Adrenal gland (tissue), 12 donors: ENCODE results near the gene ROBO4. TPM values are rescaled to one million over a fixed set of nuclear protein-coding genes. Genes with fewer than 3 reads are reported as not detected.
A peak's percentile ranks its signal among the peaks of the same experiment; 100 is the strongest.

Source experiments
- DNase-seq, 7 donors: peaks; one replicate each; pipeline ENCODE4 v3.0.0-alpha.2; 2019 to 2020
- H3K27ac ChIP-seq, 5 donors: fragments of 200-600 bp; sonication (generic) in 4 of 5; 1 replicate in 3 of 5; 2 replicates in 2 of 5; pipeline versions ENCODE4 v1.5.1 to v1.8.0; 2016 to 2020; ENCODE audit warnings: mild to moderate bottlenecking in 1 of 5
- H3K27me3 ChIP-seq: fragments of 200-600 bp; 2 replicates; pipeline ENCODE4 v1.8.0; 2021
- H3K36me3 ChIP-seq, 2 donors: fragments of 200-600 bp; replicated peaks in 1 of 2; 1 replicate in 1 of 2; 2 replicates in 1 of 2; pipeline versions ENCODE4 v1.5.1 to v1.8.0; 2018 to 2022
- H3K4me1 ChIP-seq, 2 donors: fragments of 200-600 bp; replicated peaks in 1 of 2; 1 replicate in 1 of 2; 2 replicates in 1 of 2; pipeline versions ENCODE4 v1.5.1 to v1.8.0; 2018 to 2021
- H3K4me3 ChIP-seq, 4 donors: fragments of 200-600 bp; sonication (generic) in 3 of 4; one replicate each; pipeline ENCODE4 v1.5.1; 2016 to 2018
- H3K9me3 ChIP-seq, 3 donors: fragments of 200-600 bp; sonication (generic) in 1 of 3; replicated peaks in 1 of 3; 1 replicate in 2 of 3; 2 replicates in 1 of 3; pipeline versions ENCODE4 v1.5.1 to v1.8.0; 2016 to 2021
- POLR2A ChIP-seq, 2 donors: fragments of 450-650 bp; IDR thresholded peaks; one replicate each; pipeline ENCODE4 v1.6.1; 2017; ENCODE audit warnings: antibody characterized with exemption in 2 of 2, mild to moderate bottlenecking in 2 of 2, moderate library complexity in 1 of 2
- WGBS, 4 donors: extraction: QIAGEN DNeasy Blood & Tissue Kit in 2 of 4; methylation state at CpG; one replicate each; pipeline versions ENCODE4 v1.1.5 to v1.1.7; 2013 to 2017; 5-methylcytosine and 5-hydroxymethylcytosine counted together
- intact Hi-C, 2 donors: fragments of 100-400 bp; cut with DNase I; formaldehyde crosslinking; loops; one replicate each; pipeline versions ENCODE4 v1.14.1 to v1.15.0; 2022 to 2023
- polyA plus RNA-seq, 3 donors: library from polyadenylated mRNA; stranded (reverse); fragments of 200-250 nt in 2 of 3; fragments of 350-450 nt in 1 of 3; fragmentation: Illumina TruSeq in 1 of 3; extraction: RNeasy Lipid Tissue Mini Kit (QIAGEN cat#74804) in 1 of 3; gene quantifications; one replicate each; pipeline ENCODE4 v1.2.3, GENCODE V29; 2013 to 2014
- total RNA-seq, 9 donors: library from RNA; depleted of rRNA in 4 of 9; stranded (reverse); fragments of >200 nt in 4 of 9; fragments of 120-200 nt in 1 of 9; fragmentation: NEBNext Ultra II Directional in 1 of 9; extraction: Animal tissue kit (Norgen Biotek cat#: 25700) in 1 of 9; gene quantifications; one replicate each; pipeline versions ENCODE4 v1.1.0 to v1.2.4, GENCODE V29; 2013 to 2023
- TF ChIP-seq, protein P1 (sequence below), 6 experiments: fragments of 450-650 bp in 4 of 6; fragments of 200-600 bp in 2 of 6; sonication (generic) in 1 of 6; IDR thresholded peaks; 1 replicate in 5 of 6; 2 replicates in 1 of 6; pipeline versions ENCODE4 v1.5.1 to v1.8.0; 2016 to 2021; ENCODE audit warnings: antibody characterized with exemption in 6 of 6, mild to moderate bottlenecking in 2 of 6, moderate library complexity in 1 of 6
- donor health status: healthy with polysubstance abuse.
- donor health status: Bipolar disorder and iron deficiency.
- donor health status: DM: yes; HTN: yes; CAD: no.
- donor health status: DM: no; HTN: no; CAD: no.
- donor health status: DM: no; HTN: no; CAD: no.
- donor health status: DM: yes; HTN: yes; CAD: no.

Gene ROBO4
- total and polyA plus RNA-seq, 12 donors: 4.6 to 40.7 (median 19.5) TPM

- TF ChIP-seq, protein P1, sequence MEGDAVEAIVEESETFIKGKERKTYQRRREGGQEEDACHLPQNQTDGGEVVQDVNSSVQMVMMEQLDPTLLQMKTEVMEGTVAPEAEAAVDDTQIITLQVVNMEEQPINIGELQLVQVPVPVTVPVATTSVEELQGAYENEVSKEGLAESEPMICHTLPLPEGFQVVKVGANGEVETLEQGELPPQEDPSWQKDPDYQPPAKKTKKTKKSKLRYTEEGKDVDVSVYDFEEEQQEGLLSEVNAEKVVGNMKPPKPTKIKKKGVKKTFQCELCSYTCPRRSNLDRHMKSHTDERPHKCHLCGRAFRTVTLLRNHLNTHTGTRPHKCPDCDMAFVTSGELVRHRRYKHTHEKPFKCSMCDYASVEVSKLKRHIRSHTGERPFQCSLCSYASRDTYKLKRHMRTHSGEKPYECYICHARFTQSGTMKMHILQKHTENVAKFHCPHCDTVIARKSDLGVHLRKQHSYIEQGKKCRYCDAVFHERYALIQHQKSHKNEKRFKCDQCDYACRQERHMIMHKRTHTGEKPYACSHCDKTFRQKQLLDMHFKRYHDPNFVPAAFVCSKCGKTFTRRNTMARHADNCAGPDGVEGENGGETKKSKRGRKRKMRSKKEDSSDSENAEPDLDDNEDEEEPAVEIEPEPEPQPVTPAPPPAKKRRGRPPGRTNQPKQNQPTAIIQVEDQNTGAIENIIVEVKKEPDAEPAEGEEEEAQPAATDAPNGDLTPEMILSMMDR (IDR thresholded peaks at IDR 0.05): no peak
- TF ChIP-seq POLR2A (IDR thresholded peaks at IDR 0.05): no peak
- Histone ChIP-seq H3K27me3 (no peaks in the 10 kb centered on the region), H3K36me3 (no peaks in the 10 kb centered on the region), H3K4me1 (peaks cover 10 to 21% of the 10 kb centered on the region in 2 donors), H3K4me3 (no peak overlapping the region), H3K9me3 (no peaks in the 10 kb centered on the region), H3K27ac (peak overlapping the region in 1 of 5 donors; percentile 91)
- no peak for DNase-seq
- 74 to 78% (median 77%) methylated on average over 4 of the region's 4 CpGs for WGBS, 4 donors
- intact Hi-C loops: no loop called here
These were observed 2.8 kb downstream of the ROBO4 start for GRCh38 chr11:124894606-124895430.

GRCh38 chr11:124893781-124894401, 3.8 kb downstream of the ROBO4 start:
- H3K4me3 ChIP-seq: no peak overlapping the region
- H3K9me3 ChIP-seq: no peaks in the 10 kb centered on the region
- H3K27ac ChIP-seq: peak overlapping the region in 1 of 5 donors; percentile 29
- intact Hi-C loops: no loop called here
- no peak for DNase-seq
- TF ChIP-seq, protein P1 (IDR thresholded peaks at IDR 0.05): no peak
- no peak for TF ChIP-seq POLR2A (IDR thresholded peaks at IDR 0.05)
- no peaks in the 10 kb centered on the region for H3K36me3 ChIP-seq
- no peaks in the 10 kb centered on the region for H3K27me3 ChIP-seq
- WGBS, 4 donors: 82 to 88% (median 85%) methylated on average over 6 to 14 of the region's 14 CpGs
- H3K4me1 ChIP-seq: peaks cover 7 to 11% of the 10 kb centered on the region in 2 donors

GRCh38 chr11:124892750-124893454, 4.8 kb downstream of the ROBO4 start:
- Histone ChIP-seq H3K4me1 (peaks cover 1 to 4% of the 10 kb centered on the region in 2 donors), H3K36me3 (no peaks in the 10 kb centered on the region), H3K27me3 (no peaks in the 10 kb centered on the region), H3K9me3 (no peaks in the 10 kb centered on the region), H3K4me3 (no peak overlapping the region), H3K27ac (peak overlapping the region in 1 of 5 donors; percentile 38)
- intact Hi-C loops: no loop called here
- TF ChIP-seq POLR2A (IDR thresholded peaks at IDR 0.05): no peak
- TF ChIP-seq, protein P1 (IDR thresholded peaks at IDR 0.05): no peak
- 71 to 84% (median 78%) methylated on average over 9 of the region's 9 CpGs for WGBS, 4 donors
- peak in 2 of 7 donors; percentile 29 to 45 for DNase-seq

DNA sequence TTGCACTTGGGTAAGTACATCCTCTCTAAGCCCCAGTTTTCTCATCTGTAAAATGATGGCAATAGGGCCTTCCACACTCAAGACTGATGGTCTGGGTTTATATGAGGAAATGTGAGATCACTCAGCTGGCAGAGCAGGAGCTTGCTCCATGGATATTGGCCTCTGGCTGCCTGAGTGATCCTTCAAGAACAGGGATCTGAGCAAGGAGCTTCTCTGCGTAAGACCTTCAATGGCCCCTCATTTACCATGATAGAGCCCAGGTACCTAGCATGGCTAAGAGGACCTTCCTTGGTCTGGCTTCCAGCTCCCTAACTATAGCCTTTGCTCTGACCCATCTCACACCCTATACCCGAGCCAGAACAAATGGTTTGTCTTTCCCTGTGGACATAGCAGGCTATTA, 5.5 kb downstream of the ROBO4 start:
- intact Hi-C loops: no loop called here
- WGBS, 4 donors: 75 to 97% (median 83%) methylated on average over 1 to 2 of the region's 2 CpGs
- Histone ChIP-seq H3K9me3 (no peaks in the 10 kb centered on the region), H3K27me3 (no peaks in the 10 kb centered on the region), H3K36me3 (no peaks in the 10 kb centered on the region), H3K4me3 (no peak overlapping the region), H3K27ac (no peak overlapping the region), H3K4me1 (peaks cover 0 to 4% of the 10 kb centered on the region in 2 donors)
- DNase-seq: no peak
- no peak for TF ChIP-seq POLR2A (IDR thresholded peaks at IDR 0.05)
- TF ChIP-seq, protein P1 (IDR thresholded peaks at IDR 0.05): no peak
